ENCODE data around the gene PGAP3.
"Not testable (repeated sequence)": the region's sequence is repeated elsewhere in the genome, so short reads cannot be mapped to it uniquely, and the experiment has no call there.

PGAP3 gene

GRCh38 chr17:39714234-39714633 is 26.4 kb upstream of the PGAP3 start:
- DNase-seq: no peak

- no peak for DNase-seq
Observed at GRCh38 chr17:39711851-39712250, 24.0 kb upstream of the PGAP3 start.

- DNase-seq: not testable (repeated sequence)
Observed at GRCh38 chr17:39711071-39711470, 23.2 kb upstream of the PGAP3 start.

GRCh38 chr17:39709998-39710964 is 22.4 kb upstream of the PGAP3 start:
- no peak for DNase-seq

- DNase-seq: no peak
Observed at GRCh38 chr17:39709319-39709997, 21.6 kb upstream of the PGAP3 start.

DNA sequence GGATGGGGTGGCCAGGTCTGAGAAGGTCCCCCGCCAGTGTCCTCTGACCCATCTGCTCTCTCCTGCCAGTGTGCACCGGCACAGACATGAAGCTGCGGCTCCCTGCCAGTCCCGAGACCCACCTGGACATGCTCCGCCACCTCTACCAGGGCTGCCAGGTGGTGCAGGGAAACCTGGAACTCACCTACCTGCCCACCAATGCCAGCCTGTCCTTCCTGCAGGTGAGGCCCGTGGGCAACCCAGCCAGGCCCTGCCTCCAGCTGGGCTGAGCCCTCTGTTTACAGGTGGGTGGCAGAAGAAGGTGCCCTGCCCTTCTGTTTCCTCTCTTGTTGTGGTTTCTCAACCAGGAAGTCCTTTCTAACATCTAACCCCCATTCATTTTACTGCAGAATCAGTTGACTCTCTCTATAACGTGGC is 19.1 kb upstream of the PGAP3 start:
- no peak for DNase-seq

GRCh38 chr17:39706383-39706782 is 18.5 kb upstream of the PGAP3 start:
- DNase-seq: no peak

DNA sequence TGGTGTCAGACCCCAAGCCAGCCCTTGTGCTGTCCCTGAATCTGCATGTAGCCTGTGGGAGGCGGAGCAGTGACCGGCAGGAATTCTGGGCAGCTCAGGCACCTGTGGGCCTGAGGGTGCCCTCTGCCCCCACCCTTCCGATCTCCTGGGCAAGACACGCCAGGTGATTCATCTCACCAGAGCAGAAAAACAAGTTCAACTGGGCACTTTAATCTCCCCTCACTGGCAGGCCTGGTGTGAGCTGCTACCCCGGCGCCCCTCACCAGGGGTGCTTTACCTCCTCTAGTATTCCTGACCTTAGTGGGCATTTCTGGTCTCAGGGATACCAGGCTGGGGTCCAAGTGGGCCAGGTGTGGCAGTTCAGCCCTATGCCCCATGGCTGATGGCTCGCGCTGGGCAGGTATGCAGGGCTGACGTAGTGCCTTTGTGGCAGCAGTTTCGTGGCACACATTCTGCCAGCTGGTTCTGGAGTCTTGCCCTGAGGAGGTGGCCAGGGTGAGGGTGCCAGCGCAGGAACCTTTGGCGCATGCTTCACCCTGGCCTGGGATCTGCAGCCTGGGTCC is 18.0 kb upstream of the PGAP3 start:
- no peak for DNase-seq

DNA sequence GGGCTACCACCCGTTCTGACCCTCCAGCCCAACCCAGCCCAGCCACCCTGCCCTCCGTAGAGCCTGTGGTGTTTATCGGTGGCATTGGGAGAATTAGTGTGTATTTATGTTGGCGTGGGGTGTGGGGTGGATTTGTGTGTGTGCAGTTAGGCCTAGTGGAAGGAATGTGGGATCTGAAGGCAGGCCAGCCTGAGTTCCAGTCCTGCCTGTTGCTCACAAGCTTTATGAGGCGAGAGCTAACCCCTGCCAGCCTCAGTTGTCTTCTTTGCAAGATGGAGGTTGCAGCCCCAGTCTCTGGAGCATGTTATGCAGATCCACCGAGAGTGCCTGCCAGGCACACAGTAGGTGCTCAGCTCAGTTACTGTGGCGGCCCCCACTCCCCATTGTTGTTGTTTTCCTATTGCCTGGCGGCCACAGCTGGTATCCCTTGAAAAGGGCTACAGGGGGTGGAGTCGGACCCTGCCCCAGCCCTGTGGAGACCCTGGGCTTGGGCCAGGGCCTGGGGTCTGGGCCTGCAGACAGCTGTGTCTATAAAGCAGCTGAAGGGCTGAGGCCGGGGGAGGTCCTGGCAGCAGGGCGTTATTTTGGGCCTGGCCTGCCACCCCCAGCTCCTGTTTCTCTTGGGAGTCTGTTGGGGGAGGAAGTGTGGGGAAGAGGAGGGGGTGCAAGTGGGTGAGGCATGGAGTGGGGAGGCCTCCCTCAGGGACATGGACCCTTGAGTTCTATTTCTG is 17.1 kb upstream of the PGAP3 start:
- no peak for DNase-seq

GRCh38 chr17:39703913-39704312 is 16.1 kb upstream of the PGAP3 start:
- DNase-seq: no peak

DNA sequence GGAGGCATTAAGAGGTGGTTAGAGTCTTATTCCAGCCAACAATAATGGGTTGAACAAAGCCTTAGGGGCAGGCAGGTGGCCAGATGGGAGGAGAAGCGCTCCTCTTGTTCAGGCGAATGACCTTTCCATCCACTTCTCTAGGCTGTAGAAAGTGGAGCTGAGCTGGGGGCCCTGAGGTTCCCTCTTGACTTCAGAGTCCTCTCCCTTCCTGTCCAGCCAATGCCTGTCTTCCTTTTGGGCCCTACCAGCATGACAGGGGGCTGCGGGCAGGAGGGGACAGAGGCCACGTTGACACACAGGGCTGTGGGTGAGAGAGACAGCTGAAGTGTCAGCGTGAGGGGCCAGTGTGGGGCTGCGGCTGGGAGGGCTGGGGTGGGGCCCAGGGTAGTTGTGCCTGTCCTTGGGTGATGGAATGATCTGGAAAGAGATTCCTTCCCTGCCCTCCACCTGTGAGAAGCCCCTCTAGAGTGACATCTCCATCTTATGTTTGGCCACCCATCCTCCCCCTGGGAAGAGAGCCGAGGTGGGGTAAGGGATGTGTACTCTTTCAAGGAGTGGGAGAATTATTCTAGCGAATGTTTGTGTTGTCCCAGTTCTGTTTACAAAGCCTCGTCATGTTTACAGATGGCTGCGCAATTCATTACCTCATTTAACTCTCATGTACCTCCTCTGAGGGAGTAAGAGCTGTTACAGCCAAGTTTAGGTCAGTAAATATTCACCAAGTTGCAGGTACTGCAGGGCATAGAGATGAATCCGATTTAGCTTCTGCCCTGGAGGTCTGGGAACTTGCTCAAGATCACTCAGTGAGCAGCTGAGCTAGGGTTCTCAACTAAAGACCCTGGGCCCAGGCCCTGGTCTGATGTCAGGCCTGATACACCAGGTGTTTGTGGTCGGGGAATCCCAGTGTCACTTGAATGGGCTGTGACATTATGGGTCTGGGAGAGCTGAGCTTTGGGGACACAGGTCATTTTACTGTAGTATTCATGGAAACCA is 15.3 kb upstream of the PGAP3 start:
- no peak for DNase-seq

DNA sequence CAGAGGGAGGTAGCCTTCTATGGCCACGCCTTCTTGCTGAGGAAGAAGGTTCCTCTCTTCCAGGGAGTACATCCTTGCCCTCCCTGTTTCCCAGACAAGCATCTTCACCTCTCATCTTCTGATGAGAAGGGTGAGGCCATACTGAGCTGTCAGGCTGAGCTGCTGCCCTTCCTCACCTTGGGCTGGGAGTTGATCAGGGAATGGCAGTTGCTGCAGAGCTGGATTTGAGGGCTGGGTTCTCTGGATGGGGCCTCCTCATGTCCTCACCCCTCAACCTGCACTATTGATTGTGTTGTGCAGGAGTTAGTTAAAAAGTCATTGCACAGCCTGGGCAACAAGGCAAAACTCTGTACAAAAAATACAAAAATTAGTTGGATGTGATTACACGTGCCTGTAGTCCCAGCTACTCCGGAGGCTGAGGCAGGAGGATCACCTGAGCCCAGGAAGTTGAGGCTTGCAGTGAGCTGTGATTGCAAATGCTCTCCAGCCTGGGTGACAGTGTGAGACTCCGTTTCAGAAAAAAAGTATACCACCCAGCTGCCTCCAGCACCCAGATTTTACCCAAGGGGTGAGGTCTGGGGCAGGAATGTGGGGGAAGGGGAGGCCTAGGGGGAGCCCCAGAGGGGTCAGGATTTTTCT is 14.0 kb upstream of the PGAP3 start:
- no peak for DNase-seq

DNA sequence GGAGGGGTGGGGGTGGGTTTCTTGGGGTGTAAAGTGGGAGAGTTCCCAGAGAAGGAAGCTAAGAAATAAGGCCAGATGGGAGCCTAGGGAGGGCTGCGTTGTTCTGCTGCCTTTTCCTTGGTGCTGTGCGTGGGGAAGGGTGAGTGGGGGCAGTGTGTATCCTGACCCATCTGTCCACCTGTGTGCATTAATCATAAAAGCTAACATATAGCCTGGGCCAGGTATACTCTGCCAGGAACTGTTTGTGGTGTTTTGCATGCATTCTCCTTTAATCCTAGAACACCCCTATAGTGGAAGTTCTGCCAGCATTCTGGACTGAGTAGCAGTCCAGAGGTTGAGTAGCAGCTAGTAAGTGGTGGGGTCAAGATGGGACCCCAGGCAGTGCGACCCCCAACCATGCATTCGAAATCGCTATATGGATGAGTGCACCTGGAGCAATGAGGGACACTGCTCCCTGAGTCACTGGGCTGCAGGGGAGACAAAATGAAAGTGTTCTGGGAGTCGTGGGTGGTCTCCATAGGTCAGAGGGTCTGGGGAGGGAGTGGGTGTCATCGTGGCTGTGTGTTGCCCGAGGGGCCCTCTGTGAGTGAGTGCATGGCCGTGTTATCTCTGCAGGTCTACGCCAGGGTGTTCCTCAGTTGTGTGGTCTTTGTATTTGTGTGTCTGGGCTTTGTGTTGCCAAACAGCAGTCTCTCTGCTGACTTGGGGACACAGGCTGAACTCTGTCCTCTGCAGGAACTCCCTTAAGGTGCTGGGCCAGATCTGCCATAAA is 13.3 kb upstream of the PGAP3 start:
- DNase-seq: no peak

GRCh38 chr17:39700148-39700987 is 12.5 kb upstream of the PGAP3 start:
- no peak for DNase-seq

- no peak for DNase-seq
Observed at GRCh38 chr17:39699818-39700147, 11.9 kb upstream of the PGAP3 start, which contains the start of gene ERBB2. ERBB2 (plus strand) TSS chr17:39700064; CDS start chr17:39700239, 175 bp downstream.

GRCh38 chr17:39699157-39699817 is 11.4 kb upstream of the PGAP3 start:
- not testable (repeated sequence) for DNase-seq

GRCh38 chr17:39697961-39698360 is 10.1 kb upstream of the PGAP3 start:
- no peak for DNase-seq

GRCh38 chr17:39696731-39697130 is 8.9 kb upstream of the PGAP3 start:
- no peak for DNase-seq

DNA sequence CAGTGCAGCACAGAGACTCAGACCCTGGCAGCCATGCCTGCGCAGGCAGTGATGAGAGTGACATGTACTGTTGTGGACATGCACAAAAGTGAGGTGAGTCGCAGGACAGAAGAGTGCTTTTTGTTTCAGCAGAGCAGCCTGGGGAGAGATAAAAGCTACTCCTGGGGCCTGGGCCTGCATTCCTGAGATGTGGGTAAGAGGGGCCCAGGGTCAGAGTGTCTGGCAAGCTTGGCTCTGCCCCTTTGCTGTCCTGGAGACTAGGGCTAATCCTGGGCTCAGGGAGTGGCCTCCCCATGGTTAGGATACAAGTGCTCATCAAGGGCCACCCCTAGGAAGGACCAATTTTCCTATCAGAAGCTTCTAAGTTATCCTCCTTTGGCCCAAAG is 7.2 kb upstream of the PGAP3 start:
- DNase-seq: no peak
